Neural cell (in vitro differentiated cells): ENCODE data around the gene SS18. TPM values are rescaled to one million over a fixed set of nuclear protein-coding genes. Genes with fewer than 3 reads are reported as not detected.

Source experiments
- H2AFZ ChIP-seq: fragments of 200-600, 300-800 bp; sonication (generic), shearing (Covaris generic); 2 replicates; pipeline ENCODE4 v1.6.0; 2014; ENCODE audit warnings: low read depth, mild to moderate bottlenecking, antibody characterized with exemption, low read length, moderate library complexity
- H3F3A ChIP-seq: fragments of 200-600 bp; shearing (Covaris generic); 2 replicates; pipeline ENCODE4 v1.6.1; 2016; ENCODE audit warnings: mild to moderate bottlenecking, moderate library complexity, mixed read lengths, antibody characterized with exemption, low read length; ENCODE audit not compliant: insufficient read depth, poor library complexity, severe bottlenecking
- H3K27ac ChIP-seq: fragments of 200-600, 300-800 bp; sonication (generic), shearing (Covaris generic); 2 replicates; pipeline ENCODE4 v1.5.1; 2014; ENCODE audit warnings: mild to moderate bottlenecking, low read length, moderate library complexity
- H3K27me3 ChIP-seq: fragments of 300-800, 200-600 bp; sonication (generic), shearing (Covaris generic); 2 replicates; pipeline ENCODE4 v1.6.0; 2014; ENCODE audit warnings: mild to moderate bottlenecking, low read depth, low read length, moderate library complexity; ENCODE audit not compliant: insufficient read depth
- H3K36me3 ChIP-seq: fragments of 300-800, 200-600 bp; sonication (generic), shearing (Covaris generic); 2 replicates; pipeline ENCODE4 v1.5.1; 2014; ENCODE audit warnings: mild to moderate bottlenecking, antibody characterized with exemption, low read length, moderate library complexity; ENCODE audit not compliant: insufficient read depth
- H3K4me2 ChIP-seq: fragments of 300-800, 200-600 bp; sonication (generic), shearing (Covaris generic); 2 replicates; pipeline ENCODE4 v1.6.0; 2014; ENCODE audit warnings: mild to moderate bottlenecking, low read length
- H3K4me3 ChIP-seq: fragments of 300-800, 200-600 bp; sonication (generic), shearing (Covaris generic); 2 replicates; pipeline ENCODE4 v1.5.1; 2014; ENCODE audit warnings: mild to moderate bottlenecking, low read length, moderate library complexity
- H3K79me2 ChIP-seq: fragments of 200-600 bp; shearing (Covaris generic); replicated peaks from 2 replicates; pipeline ENCODE4 v1.6.0; 2014; ENCODE audit warnings: mild to moderate bottlenecking, low read length, moderate library complexity; ENCODE audit not compliant: insufficient read depth
- H3K9ac ChIP-seq: fragments of 300-800, 200-600 bp; sonication (generic), shearing (Covaris generic); 2 replicates; pipeline ENCODE4 v1.6.1; 2016; ENCODE audit warnings: mild to moderate bottlenecking, low read length, mixed read lengths
- H3K9me2 ChIP-seq: fragments of 200-600 bp; shearing (Covaris generic); 2 replicates; pipeline ENCODE4 v1.6.1; 2016; ENCODE audit warnings: mild to moderate bottlenecking, low read length, mixed read lengths; ENCODE audit not compliant: insufficient read depth
- H3K9me3 ChIP-seq: fragments of 200-600, 300-800 bp; sonication (generic), shearing (Covaris generic); 2 replicates; pipeline ENCODE4 v1.6.1; 2016; ENCODE audit warnings: mild to moderate bottlenecking, mixed run types, low read length, moderate library complexity, mixed read lengths
- H4K20me1 ChIP-seq: fragments of 200-600 bp; shearing (Covaris generic); 2 replicates; pipeline ENCODE4 v1.6.1; 2016; ENCODE audit warnings: mild to moderate bottlenecking, mixed run types; ENCODE audit not compliant: insufficient read depth
- CTCF ChIP-seq: fragments of 450-650 bp; IDR thresholded peaks from 2 replicates; pipeline ENCODE4 v1.5.1; 2014; ENCODE audit warnings: antibody characterized with exemption, mild to moderate bottlenecking, moderate library complexity; ENCODE audit not compliant: poor library complexity, severe bottlenecking
- EP300 ChIP-seq: fragments of 450-650 bp; conservative IDR thresholded peaks from 2 replicates; pipeline ENCODE4 v1.6.1; 2014; ENCODE audit warnings: antibody characterized with exemption, mild to moderate bottlenecking, moderate library complexity; ENCODE audit not compliant: poor library complexity, severe bottlenecking
- EZH2 ChIP-seq: fragments of 200-600, 300-800 bp; shearing (Covaris generic), sonication (generic); IDR thresholded peaks from 2 replicates; pipeline ENCODE4 v1.6.1; 2014; ENCODE audit warnings: antibody characterized with exemption, low read length, borderline replicate concordance, mild to moderate bottlenecking; ENCODE audit not compliant: insufficient read depth, poor library complexity, severe bottlenecking
- MXI1 ChIP-seq: fragments of 450-650 bp; conservative IDR thresholded peaks from 2 replicates; pipeline ENCODE4 v1.6.1; 2014; ENCODE audit warnings: antibody characterized with exemption, mild to moderate bottlenecking; ENCODE audit not compliant: poor library complexity, severe bottlenecking
- POLR2AphosphoS5 ChIP-seq: IDR thresholded peaks from 2 replicates; pipeline ENCODE4 v1.6.1; 2012
- RAD21 ChIP-seq: fragments of 450-650 bp; conservative IDR thresholded peaks from 2 replicates; pipeline ENCODE4 v1.6.1; 2014; ENCODE audit warnings: antibody characterized with exemption, mild to moderate bottlenecking, moderate library complexity
- REST ChIP-seq: IDR thresholded peaks from 2 replicates; pipeline ENCODE4 v1.6.1; 2012; ENCODE audit warnings: borderline replicate concordance
- SMC3 ChIP-seq: fragments of 450-650 bp; conservative IDR thresholded peaks from 2 replicates; pipeline ENCODE4 v1.6.1; 2014; ENCODE audit warnings: antibody characterized with exemption, mild to moderate bottlenecking, moderate library complexity; ENCODE audit not compliant: poor library complexity
- TAF1 ChIP-seq: IDR thresholded peaks from 2 replicates; pipeline ENCODE4 v1.6.1; 2012; ENCODE audit warnings: low read depth
- polyA plus RNA-seq: library from polyadenylated mRNA; depleted of rRNA; stranded (reverse); fragments of >200 nt; gene quantifications from 2 replicates; pipeline ENCODE4 v1.2.3, GENCODE V29; 2014

SS18 gene
- polyA plus RNA-seq, 1 donor from 2014 or later: 62.0 TPM

GRCh38 chr18:26003817-26004216 lies 86.6 kb downstream of the SS18 start:
- H2AFZ ChIP-seq: no peak overlapping the region
- H3K79me2 ChIP-seq: no peaks in the 10 kb centered on the region
- H3K9ac ChIP-seq: no peak overlapping the region
- no peaks in the 10 kb centered on the region for H3K27me3 ChIP-seq
- H3K4me3 ChIP-seq: no peak overlapping the region
- no peaks in the 10 kb centered on the region for H4K20me1 ChIP-seq
- TF ChIP-seq TAF1: no peak
- no peak for TF ChIP-seq SMC3
- TF ChIP-seq EZH2: no peak
- TF ChIP-seq EP300: no peak
- no peak for TF ChIP-seq MXI1
- peaks cover 3% of the 10 kb centered on the region for H3K36me3 ChIP-seq
- H3K27ac ChIP-seq: no peak overlapping the region
- H3F3A ChIP-seq: no peaks in the 10 kb centered on the region
- H3K4me2 ChIP-seq: no peak overlapping the region
- H3K9me2 ChIP-seq: no peaks in the 10 kb centered on the region
- H3K9me3 ChIP-seq: no peaks in the 10 kb centered on the region

GRCh38 chr18:26003356-26003755 lies 87.1 kb downstream of the SS18 start:
- Histone ChIP-seq H3K79me2 (no peaks in the 10 kb centered on the region), H3F3A (no peaks in the 10 kb centered on the region), H3K27me3 (no peaks in the 10 kb centered on the region), H3K9ac (no peak overlapping the region), H3K4me2 (no peak overlapping the region), H2AFZ (no peak overlapping the region), H3K4me3 (no peak overlapping the region), H3K36me3 (peaks cover 3% of the 10 kb centered on the region), H3K9me2 (no peaks in the 10 kb centered on the region), H3K9me3 (no peaks in the 10 kb centered on the region), H3K27ac (no peak overlapping the region), H4K20me1 (no peaks in the 10 kb centered on the region)
- no peak for TF ChIP-seq RAD21
- TF ChIP-seq EZH2: no peak
- no peak for TF ChIP-seq TAF1
- TF ChIP-seq REST: no peak
- no peak for TF ChIP-seq EP300
- no peak for TF ChIP-seq POLR2AphosphoS5
- no peak for TF ChIP-seq MXI1
- no peak for TF ChIP-seq CTCF
